Endothelial cell of umbilical vein (primary cell): ENCODE data around the gene TXNDC12.

Experiments
- CTCF ChIP-seq, 2 donors: IDR thresholded peaks; 1 replicate in 1 of 2; 2 replicates in 1 of 2; pipeline ENCODE4 v1.5.1; 2011; ENCODE audit warnings: low read length in 2 of 2, mild to moderate bottlenecking in 2 of 2, moderate library complexity in 2 of 2, control low read depth in 1 of 2, inconsistent platforms in 1 of 2, low read depth in 1 of 2; ENCODE audit not compliant: insufficient read depth in 1 of 2; ENCODE audit errors: extremely low read depth in 1 of 2
- EZH2 ChIP-seq: IDR thresholded peaks from 2 replicates; pipeline ENCODE4 v1.6.1; 2012; ENCODE audit warnings: borderline replicate concordance, low read depth, mild to moderate bottlenecking, moderate library complexity, low read length, inconsistent platforms; ENCODE audit not compliant: severe bottlenecking
- JUN ChIP-seq: IDR thresholded peaks from 2 replicates; pipeline ENCODE4 v1.6.1; 2011; ENCODE audit warnings: borderline replicate concordance, low read depth; ENCODE audit not compliant: insufficient read length, insufficient read depth
- MAX ChIP-seq: IDR thresholded peaks from 2 replicates; pipeline ENCODE4 v1.6.1; 2011; ENCODE audit not compliant: insufficient read depth, insufficient read length
- POLR2A ChIP-seq: IDR thresholded peaks from 2 replicates; pipeline ENCODE4 v1.6.1; 2012; ENCODE audit warnings: low read depth, mild to moderate bottlenecking, control low read depth, low read length
- POLR2AphosphoS5 ChIP-seq: IDR thresholded peaks from 2 replicates; pipeline ENCODE4 v1.6.1; 2012; ENCODE audit warnings: low read depth, mild to moderate bottlenecking, control low read depth, low read length, moderate library complexity; ENCODE audit not compliant: insufficient read depth

DNA sequence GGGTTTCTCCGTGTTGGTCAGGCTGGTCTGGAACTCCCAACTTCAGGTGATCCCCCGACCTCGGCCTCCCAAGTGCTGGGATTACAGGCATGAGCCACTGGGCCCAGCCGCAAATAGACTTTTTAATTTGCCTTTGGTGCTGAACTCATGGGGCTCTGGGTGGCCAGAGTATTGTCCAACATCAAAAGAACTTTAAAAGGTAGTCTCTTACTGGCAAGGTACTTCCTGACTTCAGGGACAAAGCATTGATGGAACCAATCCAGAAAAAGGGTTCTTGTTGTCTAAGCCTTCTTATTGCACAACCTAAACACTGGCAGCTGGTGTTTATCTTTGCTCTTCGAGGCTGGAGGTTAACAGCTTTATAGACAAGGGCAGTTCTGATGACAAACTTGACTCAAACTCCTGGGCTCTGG lies 17.6 kb downstream of the TXNDC12 start:
- TF ChIP-seq EZH2: no peak
- TF ChIP-seq CTCF (IDR thresholded peaks at IDR 0.05; ENCODE audit: extremely low read depth in 1 of 2, insufficient read depth in 1 of 2, low read depth in 1 of 2, low read length in 2 of 2): no peak
- no peak for TF ChIP-seq POLR2A
- TF ChIP-seq POLR2AphosphoS5: no peak
- no peak for TF ChIP-seq MAX
- TF ChIP-seq JUN: no peak
